ENCODE results near the gene KCTD12. TPM values are rescaled to one million over a fixed set of nuclear protein-coding genes. Genes with fewer than 3 reads are reported as not detected.
A peak's percentile ranks its signal among the peaks of the same experiment; 100 is the strongest.
"Not testable (repeated sequence)": the region's sequence is repeated elsewhere in the genome, so short reads cannot be mapped to it uniquely, and the experiment has no call there.

The KCTD12 gene
- total RNA-seq, 1 donor from 2014 or later: 46.2 TPM

- H3K27ac Mint-ChIP-seq: no peak overlapping the region
- DNase-seq (ENCODE audit: low spot score, unreplicated experiment): no peak
- H3K4me3 Mint-ChIP-seq (ENCODE audit: low read depth): no peak overlapping the region
- H3K27me3 Mint-ChIP-seq: peaks cover 10% of the 10 kb centered on the region
- no peaks in the 10 kb centered on the region for H3K36me3 Mint-ChIP-seq (ENCODE audit: insufficient read depth)
- peaks cover 9% of the 10 kb centered on the region for H3K9me3 Mint-ChIP-seq (ENCODE audit: low read depth)
- no peak for TF ChIP-seq CTCF (IDR thresholded peaks at IDR 0.05; ENCODE audit: unreplicated experiment)
- no peaks in the 10 kb centered on the region for H3K4me1 Mint-ChIP-seq (ENCODE audit: low read depth)
These were observed 27.7 kb upstream of the KCTD12 start for GRCh38 chr13:76913898-76914297.

GRCh38 chr13:76912476-76912875 is 26.3 kb upstream of the KCTD12 start:
- TF ChIP-seq CTCF (IDR thresholded peaks at IDR 0.05; ENCODE audit: unreplicated experiment): no peak

GRCh38 chr13:76904507-76904906 is 18.3 kb upstream of the KCTD12 start:
- H3K9me3 Mint-ChIP-seq (ENCODE audit: low read depth): no peaks in the 10 kb centered on the region
- H3K4me3 Mint-ChIP-seq (ENCODE audit: low read depth): no peak overlapping the region
- DNase-seq (ENCODE audit: low spot score, unreplicated experiment): no peak
- TF ChIP-seq CTCF (IDR thresholded peaks at IDR 0.05; ENCODE audit: unreplicated experiment): no peak
- no peaks in the 10 kb centered on the region for H3K36me3 Mint-ChIP-seq (ENCODE audit: insufficient read depth)
- peaks cover 15% of the 10 kb centered on the region for H3K4me1 Mint-ChIP-seq (ENCODE audit: low read depth)
- H3K27me3 Mint-ChIP-seq: peaks cover 26% of the 10 kb centered on the region
- H3K27ac Mint-ChIP-seq: no peak overlapping the region

More at GRCh38 chr13:76912476-76912875, 26.3 kb upstream of the KCTD12 start:
- Mint-ChIP-seq H3K27me3 (peaks cover 15% of the 10 kb centered on the region), H3K36me3 (ENCODE audit: insufficient read depth) (no peaks in the 10 kb centered on the region), H3K4me3 (ENCODE audit: low read depth) (no peak overlapping the region), H3K27ac (no peak overlapping the region), H3K4me1 (ENCODE audit: low read depth) (no peaks in the 10 kb centered on the region), H3K9me3 (ENCODE audit: low read depth) (peaks cover 3% of the 10 kb centered on the region)
- no peak for DNase-seq (ENCODE audit: low spot score, unreplicated experiment)

GRCh38 chr13:76903544-76904162 is 17.4 kb upstream of the KCTD12 start:
- Mint-ChIP-seq H3K4me3 (ENCODE audit: low read depth) (no peak overlapping the region), H3K27me3 (peaks cover 21% of the 10 kb centered on the region), H3K36me3 (ENCODE audit: insufficient read depth) (peaks cover 3% of the 10 kb centered on the region), H3K4me1 (ENCODE audit: low read depth) (peaks cover 15% of the 10 kb centered on the region), H3K27ac (no peak overlapping the region), H3K9me3 (ENCODE audit: low read depth) (peaks cover 7% of the 10 kb centered on the region)
- DNase-seq (ENCODE audit: low spot score, unreplicated experiment): peak; percentile 50
- peak; percentile 98 for TF ChIP-seq CTCF (IDR thresholded peaks at IDR 0.05; ENCODE audit: unreplicated experiment)

- not testable (repeated sequence) for H3K27me3 Mint-ChIP-seq; H3K36me3 Mint-ChIP-seq (ENCODE audit: insufficient read depth); H3K9me3 Mint-ChIP-seq (ENCODE audit: low read depth); DNase-seq (ENCODE audit: low spot score, unreplicated experiment); H3K27ac Mint-ChIP-seq; H3K4me3 Mint-ChIP-seq (ENCODE audit: low read depth)
- peaks cover 15% of the 10 kb centered on the region for H3K4me1 Mint-ChIP-seq (ENCODE audit: low read depth)
These were observed 12.9 kb upstream of the KCTD12 start for GRCh38 chr13:76899066-76899465.

GRCh38 chr13:76897171-76897570 is 11.0 kb upstream of the KCTD12 start:
- not testable (repeated sequence) for H3K4me1 Mint-ChIP-seq (ENCODE audit: low read depth); H3K27ac Mint-ChIP-seq; H3K36me3 Mint-ChIP-seq (ENCODE audit: insufficient read depth); H3K9me3 Mint-ChIP-seq (ENCODE audit: low read depth); DNase-seq (ENCODE audit: low spot score, unreplicated experiment); H3K4me3 Mint-ChIP-seq (ENCODE audit: low read depth)
- peaks cover 18% of the 10 kb centered on the region for H3K27me3 Mint-ChIP-seq

Measured in progenitor cell of endocrine pancreas (in vitro differentiated cells).